Loucy (cell line): Measurements from ENCODE around the gene GRAMD4.

ENCODE experiments used
- H2AFZ ChIP-seq: fragments of 200-600 bp; sonication (generic); 2 replicates; pipeline ENCODE4 v1.6.0; 2016; ENCODE audit warnings: antibody characterized with exemption, mild to moderate bottlenecking, low read length, moderate library complexity
- H3F3A ChIP-seq: fragments of 200-600 bp; 2 replicates; pipeline ENCODE4 v1.6.0; 2016; ENCODE audit warnings: antibody characterized with exemption, low read depth, mild to moderate bottlenecking
- H3K27me3 ChIP-seq: fragments of 200-600 bp; sonication (generic); 2 replicates; pipeline ENCODE4 v1.6.1; 2014; ENCODE audit warnings: low read length, mild to moderate bottlenecking; ENCODE audit not compliant: insufficient read depth, poor library complexity, severe bottlenecking
- H3K36me3 ChIP-seq: fragments of 200-600 bp; sonication (generic); 2 replicates; pipeline ENCODE4 v1.6.1; 2016; ENCODE audit warnings: low read length; ENCODE audit not compliant: insufficient read depth
- H3K4me1 ChIP-seq: fragments of 200-600 bp; sonication (generic); 2 replicates; pipeline ENCODE4 v1.5.1; 2014; ENCODE audit warnings: low read length, mild to moderate bottlenecking; ENCODE audit not compliant: insufficient read depth, poor library complexity, severe bottlenecking
- H3K4me2 ChIP-seq: fragments of 200-600 bp; sonication (generic); 2 replicates; pipeline ENCODE4 v1.6.0; 2014; ENCODE audit warnings: antibody characterized with exemption, low read length, low read depth, mild to moderate bottlenecking; ENCODE audit not compliant: poor library complexity, severe bottlenecking
- H3K4me3 ChIP-seq: fragments of 200-600 bp; sonication (generic); 2 replicates; pipeline ENCODE4 v1.5.1; 2014; ENCODE audit warnings: low read length, mild to moderate bottlenecking, mixed read lengths; ENCODE audit not compliant: poor library complexity, severe bottlenecking
- H3K79me2 ChIP-seq: fragments of 200-600 bp; sonication (generic); 2 replicates; pipeline ENCODE4 v1.6.1; 2014; ENCODE audit warnings: low read length; ENCODE audit not compliant: insufficient read depth
- H3K9ac ChIP-seq: fragments of 200-600 bp; sonication (generic); 2 replicates; pipeline ENCODE4 v1.6.0; 2014; ENCODE audit warnings: mild to moderate bottlenecking, low read depth, low read length, moderate library complexity; ENCODE audit not compliant: poor library complexity, severe bottlenecking
- H3K9me2 ChIP-seq: fragments of 200-600 bp; sonication (generic); replicated peaks from 2 replicates; pipeline ENCODE4 v1.6.1; 2016; ENCODE audit warnings: low read depth, low read length, mixed read lengths
- H3K9me3 ChIP-seq: fragments of 200-600 bp; sonication (generic); 2 replicates; pipeline ENCODE4 v1.6.1; 2014; ENCODE audit warnings: mild to moderate bottlenecking, antibody characterized with exemption, low read length, low read depth; ENCODE audit not compliant: insufficient read depth
- H4K20me1 ChIP-seq: fragments of 200-600 bp; sonication (generic); 2 replicates; pipeline ENCODE4 v1.6.0; 2014; ENCODE audit warnings: antibody characterized with exemption, low read length, mild to moderate bottlenecking; ENCODE audit not compliant: insufficient read depth, poor library complexity, severe bottlenecking
- EZH2phosphoT487 ChIP-seq: fragments of 200-600 bp; IDR thresholded peaks from 2 replicates; pipeline ENCODE4 v1.6.1; 2018; ENCODE audit warnings: antibody characterized with exemption, mild to moderate bottlenecking, moderate library complexity, borderline replicate concordance
- TF ChIP-seq, protein P1 (sequence below): fragments of 200-600 bp; sonication (generic); conservative IDR thresholded peaks from 2 replicates; pipeline ENCODE4 v1.5.1; 2014; ENCODE audit warnings: mild to moderate bottlenecking, antibody characterized with exemption, low read length

Gene GRAMD4

GRCh38 chr22:46684706-46685105 is 64.5 kb downstream of the GRAMD4 start:
- no peaks in the 10 kb centered on the region for H3K79me2 ChIP-seq
- no peak overlapping the region for H3K9ac ChIP-seq
- TF ChIP-seq, protein P1, sequence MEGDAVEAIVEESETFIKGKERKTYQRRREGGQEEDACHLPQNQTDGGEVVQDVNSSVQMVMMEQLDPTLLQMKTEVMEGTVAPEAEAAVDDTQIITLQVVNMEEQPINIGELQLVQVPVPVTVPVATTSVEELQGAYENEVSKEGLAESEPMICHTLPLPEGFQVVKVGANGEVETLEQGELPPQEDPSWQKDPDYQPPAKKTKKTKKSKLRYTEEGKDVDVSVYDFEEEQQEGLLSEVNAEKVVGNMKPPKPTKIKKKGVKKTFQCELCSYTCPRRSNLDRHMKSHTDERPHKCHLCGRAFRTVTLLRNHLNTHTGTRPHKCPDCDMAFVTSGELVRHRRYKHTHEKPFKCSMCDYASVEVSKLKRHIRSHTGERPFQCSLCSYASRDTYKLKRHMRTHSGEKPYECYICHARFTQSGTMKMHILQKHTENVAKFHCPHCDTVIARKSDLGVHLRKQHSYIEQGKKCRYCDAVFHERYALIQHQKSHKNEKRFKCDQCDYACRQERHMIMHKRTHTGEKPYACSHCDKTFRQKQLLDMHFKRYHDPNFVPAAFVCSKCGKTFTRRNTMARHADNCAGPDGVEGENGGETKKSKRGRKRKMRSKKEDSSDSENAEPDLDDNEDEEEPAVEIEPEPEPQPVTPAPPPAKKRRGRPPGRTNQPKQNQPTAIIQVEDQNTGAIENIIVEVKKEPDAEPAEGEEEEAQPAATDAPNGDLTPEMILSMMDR, result no peak
- H4K20me1 ChIP-seq, result no peaks in the 10 kb centered on the region
- H3F3A ChIP-seq, result no peaks in the 10 kb centered on the region
- no peaks in the 10 kb centered on the region for H3K9me3 ChIP-seq
- H3K36me3 ChIP-seq, result peaks cover 28% of the 10 kb centered on the region; the same call in 1 of the 2 replicates
- no peak overlapping the region for H3K4me3 ChIP-seq
- H2AFZ ChIP-seq, result no peak overlapping the region
- no peak overlapping the region for H3K4me2 ChIP-seq
- no peaks in the 10 kb centered on the region for H3K9me2 ChIP-seq
- H3K27me3 ChIP-seq, result no peaks in the 10 kb centered on the region
- H3K4me1 ChIP-seq, result peaks cover 3% of the 10 kb centered on the region

- Histone ChIP-seq H3K27me3 (no peaks in the 10 kb centered on the region), H3K79me2 (no peaks in the 10 kb centered on the region), H3K9me2 (no peaks in the 10 kb centered on the region), H3K4me1 (peaks cover 3% of the 10 kb centered on the region), H3K9me3 (no peaks in the 10 kb centered on the region), H3K4me3 (no peak overlapping the region), H3K9ac (no peak overlapping the region), H3K4me2 (no peak overlapping the region), H3K36me3 (peaks cover 43% of the 10 kb centered on the region; the same call in 1 of the 2 replicates), H2AFZ (no peak overlapping the region), H3F3A (no peaks in the 10 kb centered on the region), H4K20me1 (no peaks in the 10 kb centered on the region)
- no peak for TF ChIP-seq EZH2phosphoT487
- TF ChIP-seq, protein P1, result no peak
These were observed 66.2 kb downstream of the GRAMD4 start for GRCh38 chr22:46686221-46687047.

DNA sequence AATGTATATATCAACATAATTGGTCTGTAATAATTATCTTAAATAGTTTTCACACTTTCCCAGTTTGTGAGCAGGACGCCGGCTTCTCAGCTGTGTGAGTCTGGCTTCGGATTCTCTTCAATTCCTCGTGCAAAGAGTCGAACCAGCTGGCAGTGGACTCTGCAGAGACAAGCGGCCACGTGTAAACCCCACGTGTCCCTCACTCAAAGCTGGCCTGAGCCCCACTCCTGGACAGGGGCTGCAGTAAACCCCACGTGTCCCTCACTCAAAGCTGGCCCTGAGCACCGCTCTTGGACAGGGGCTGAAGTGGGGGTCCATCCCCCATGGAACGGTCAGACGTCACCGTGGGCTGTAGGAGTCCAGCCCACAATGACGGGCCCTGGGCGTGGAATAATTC is 66.9 kb downstream of the GRAMD4 start:
- TF ChIP-seq, protein P1, result no peak
- no peak for TF ChIP-seq EZH2phosphoT487
- Histone ChIP-seq H3K9ac (no peak overlapping the region), H3K4me1 (peaks cover 3% of the 10 kb centered on the region), H3K79me2 (no peaks in the 10 kb centered on the region), H3K36me3 (peaks cover 49% of the 10 kb centered on the region; the same call in 1 of the 2 replicates), H3K4me2 (no peak overlapping the region), H3K9me2 (no peaks in the 10 kb centered on the region), H3K4me3 (no peak overlapping the region), H3K9me3 (no peaks in the 10 kb centered on the region), H3K27me3 (no peaks in the 10 kb centered on the region), H3F3A (no peaks in the 10 kb centered on the region), H4K20me1 (no peaks in the 10 kb centered on the region), H2AFZ (no peak overlapping the region)
